Measurements from ENCODE around the gene PUSL1. TPM values are rescaled to one million over a fixed set of nuclear protein-coding genes. Genes with fewer than 3 reads are reported as not detected.
A peak's percentile ranks its signal among the peaks of the same experiment; 100 is the strongest.

Gene PUSL1
- total RNA-seq, 1 donor = 29.3 TPM

- Histone ChIP-seq H3K79me2 (ENCODE audit: insufficient read depth, low read length) (peaks cover 67% of the 10 kb centered on the region), H3K9me3 (ENCODE audit: low read depth, low read length) (no peaks in the 10 kb centered on the region), H2AFZ (ENCODE audit: low read length) (no peak overlapping the region), H4K20me1 (ENCODE audit: insufficient read depth, low read length) (peaks cover 42% of the 10 kb centered on the region), H3K4me1 (ENCODE audit: insufficient read depth, low read length) (peaks cover 10% of the 10 kb centered on the region), H3K36me3 (ENCODE audit: insufficient read depth, low read length) (peaks cover 47% of the 10 kb centered on the region), H3K4me3 (ENCODE audit: insufficient read depth, low read length) (no peak overlapping the region), H3K4me2 (ENCODE audit: insufficient read depth, low read length) (no peak overlapping the region), H3K27me3 (ENCODE audit: insufficient read depth, low read length) (no peaks in the 10 kb centered on the region), H3K27ac (ENCODE audit: low read depth, low read length) (peak overlapping the region; percentile 78)
- TF ChIP-seq CTCF (IDR thresholded peaks at IDR 0.05; ENCODE audit: extremely low read depth, low read depth, low read length) = no peak
- no peak for DNase-seq (ENCODE audit: insufficient read length, low spot score, missing footprints)
These were observed 9.0 kb downstream of the PUSL1 start for GRCh38 chr1:1317420-1317819.

GRCh38 chr1:1318131-1318652, 9.8 kb downstream of the PUSL1 start:
- no peaks in the 10 kb centered on the region for H3K27me3 ChIP-seq (ENCODE audit: insufficient read depth, low read length)
- H3K79me2 ChIP-seq (ENCODE audit: insufficient read depth, low read length) = peaks cover 73% of the 10 kb centered on the region
- H3K9me3 ChIP-seq (ENCODE audit: low read depth, low read length) = no peaks in the 10 kb centered on the region
- peaks cover 40% of the 10 kb centered on the region for H3K36me3 ChIP-seq (ENCODE audit: insufficient read depth, low read length)
- peaks cover 46% of the 10 kb centered on the region for H4K20me1 ChIP-seq (ENCODE audit: insufficient read depth, low read length)
- H2AFZ ChIP-seq (ENCODE audit: low read length) = no peak overlapping the region
- H3K4me3 ChIP-seq (ENCODE audit: insufficient read depth, low read length) = no peak overlapping the region
- no peak for TF ChIP-seq CTCF (IDR thresholded peaks at IDR 0.05; ENCODE audit: extremely low read depth, low read depth, low read length)
- H3K4me2 ChIP-seq (ENCODE audit: insufficient read depth, low read length) = peak overlapping the region; percentile 23
- H3K4me1 ChIP-seq (ENCODE audit: insufficient read depth, low read length) = peaks cover 10% of the 10 kb centered on the region
- H3K27ac ChIP-seq (ENCODE audit: low read depth, low read length) = peak overlapping the region; percentile 78
- peak; percentile 96 for DNase-seq (ENCODE audit: insufficient read length, low spot score, missing footprints)

- peak overlapping the region; percentile 78 for H3K27ac ChIP-seq (ENCODE audit: low read depth, low read length)
- TF ChIP-seq CTCF (IDR thresholded peaks at IDR 0.05; ENCODE audit: extremely low read depth, low read depth, low read length) = no peak
- H3K4me3 ChIP-seq (ENCODE audit: insufficient read depth, low read length) = no peak overlapping the region
- no peaks in the 10 kb centered on the region for H3K9me3 ChIP-seq (ENCODE audit: low read depth, low read length)
- DNase-seq (ENCODE audit: insufficient read length, low spot score, missing footprints) = no peak
- H2AFZ ChIP-seq (ENCODE audit: low read length) = no peak overlapping the region
- peaks cover 10% of the 10 kb centered on the region for H3K4me1 ChIP-seq (ENCODE audit: insufficient read depth, low read length)
- H3K36me3 ChIP-seq (ENCODE audit: insufficient read depth, low read length) = peaks cover 31% of the 10 kb centered on the region
- H3K27me3 ChIP-seq (ENCODE audit: insufficient read depth, low read length) = no peaks in the 10 kb centered on the region
- peaks cover 73% of the 10 kb centered on the region for H3K79me2 ChIP-seq (ENCODE audit: insufficient read depth, low read length)
- H4K20me1 ChIP-seq (ENCODE audit: insufficient read depth, low read length) = peaks cover 41% of the 10 kb centered on the region
- no peak overlapping the region for H3K4me2 ChIP-seq (ENCODE audit: insufficient read depth, low read length)
These were observed 10.6 kb downstream of the PUSL1 start for GRCh38 chr1:1318777-1319645.

- peaks cover 38% of the 10 kb centered on the region for H4K20me1 ChIP-seq (ENCODE audit: insufficient read depth, low read length)
- no peak overlapping the region for H3K27ac ChIP-seq (ENCODE audit: low read depth, low read length)
- H3K9me3 ChIP-seq (ENCODE audit: low read depth, low read length) = no peaks in the 10 kb centered on the region
- no peaks in the 10 kb centered on the region for H3K27me3 ChIP-seq (ENCODE audit: insufficient read depth, low read length)
- H2AFZ ChIP-seq (ENCODE audit: low read length) = no peak overlapping the region
- DNase-seq (ENCODE audit: insufficient read length, low spot score, missing footprints) = no peak
- no peak overlapping the region for H3K4me3 ChIP-seq (ENCODE audit: insufficient read depth, low read length)
- H3K79me2 ChIP-seq (ENCODE audit: insufficient read depth, low read length) = peaks cover 77% of the 10 kb centered on the region
- H3K4me2 ChIP-seq (ENCODE audit: insufficient read depth, low read length) = no peak overlapping the region
- peaks cover 26% of the 10 kb centered on the region for H3K36me3 ChIP-seq (ENCODE audit: insufficient read depth, low read length)
- H3K4me1 ChIP-seq (ENCODE audit: insufficient read depth, low read length) = peaks cover 10% of the 10 kb centered on the region
- no peak for TF ChIP-seq CTCF (IDR thresholded peaks at IDR 0.05; ENCODE audit: extremely low read depth, low read depth, low read length)
These were observed 11.2 kb downstream of the PUSL1 start for GRCh38 chr1:1319646-1319941.
